Astrocyte (in vitro differentiated cells and primary cell): Measurements from ENCODE around the gene HNRNPD. TPM values are rescaled to one million over a fixed set of nuclear protein-coding genes. Genes with fewer than 3 reads are reported as not detected.
"Not testable (repeated sequence)": the region's sequence is repeated elsewhere in the genome, so short reads cannot be mapped to it uniquely, and the experiment has no call there.

ENCODE experiments used
- DNase-seq: peaks from one replicate; pipeline ENCODE4 v3.0.0-alpha.2; 2010; ENCODE audit warnings: low read depth
- FAIRE-seq: peaks from 2 replicates; lab custom pipeline; 2011; peaks lifted over from hg19 to GRCh38; lab: Jason Lieb, UNC
- H2AFZ ChIP-seq: 2 replicates; pipeline ENCODE4 v1.6.0; 2012; ENCODE audit warnings: low read depth, low read length, inconsistent platforms
- H3K27ac ChIP-seq: 2 replicates; pipeline ENCODE4 v1.5.1; 2011; ENCODE audit warnings: low read depth, low read length, inconsistent platforms
- H3K27me3 ChIP-seq: 2 replicates; pipeline ENCODE4 v1.6.0; 2011; ENCODE audit warnings: low read length, inconsistent platforms; ENCODE audit not compliant: insufficient read depth
- H3K36me3 ChIP-seq: 2 replicates; pipeline ENCODE4 v1.5.1; 2011; ENCODE audit warnings: low read length, inconsistent platforms; ENCODE audit not compliant: insufficient read depth
- H3K4me1 ChIP-seq: 2 replicates; pipeline ENCODE4 v1.5.1; 2011; ENCODE audit warnings: low read length, inconsistent platforms; ENCODE audit not compliant: insufficient read depth
- H3K4me2 ChIP-seq: 2 replicates; pipeline ENCODE4 v1.6.0; 2012; ENCODE audit warnings: low read length, inconsistent platforms
- H3K4me3 ChIP-seq: 2 replicates; pipeline ENCODE4 v1.5.1; 2011; ENCODE audit warnings: low read depth, mild to moderate bottlenecking, low read length, inconsistent platforms; ENCODE audit not compliant: insufficient read depth
- H3K79me2 ChIP-seq: 2 replicates; pipeline ENCODE4 v1.6.0; 2012; ENCODE audit warnings: mild to moderate bottlenecking, low read length, inconsistent platforms; ENCODE audit not compliant: insufficient read depth
- H3K9ac ChIP-seq: 2 replicates; pipeline ENCODE4 v1.6.0; 2012; ENCODE audit warnings: mild to moderate bottlenecking, low read length, inconsistent platforms
- H3K9me3 ChIP-seq: 2 replicates; pipeline ENCODE4 v1.5.1; 2012; ENCODE audit warnings: low read depth, mild to moderate bottlenecking, low read length, inconsistent platforms; ENCODE audit not compliant: insufficient read depth
- H4K20me1 ChIP-seq: 2 replicates; pipeline ENCODE4 v1.6.0; 2012; ENCODE audit warnings: low read length, inconsistent platforms; ENCODE audit not compliant: insufficient read depth
- H3K27ac Mint-ChIP-seq: one replicate; pipeline ENCODE4 v1.8.0; 2021; ENCODE audit warnings: mild to moderate bottlenecking, mixed read lengths; ENCODE audit not compliant: unreplicated experiment
- H3K27me3 Mint-ChIP-seq: one replicate; pipeline ENCODE4 v1.8.0; 2021; ENCODE audit warnings: low read depth, mixed read lengths; ENCODE audit not compliant: unreplicated experiment
- H3K36me3 Mint-ChIP-seq: one replicate; pipeline ENCODE4 v1.8.0; 2021; ENCODE audit warnings: low read depth, mixed read lengths; ENCODE audit not compliant: unreplicated experiment
- H3K4me1 Mint-ChIP-seq: one replicate; pipeline ENCODE4 v1.8.0; 2021; ENCODE audit warnings: low read depth, mixed read lengths; ENCODE audit not compliant: unreplicated experiment
- H3K4me3 Mint-ChIP-seq: one replicate; pipeline ENCODE4 v1.8.0; 2021; ENCODE audit warnings: mild to moderate bottlenecking, moderate library complexity, mixed read lengths; ENCODE audit not compliant: unreplicated experiment
- H3K9me3 Mint-ChIP-seq: one replicate; pipeline ENCODE4 v1.8.0; 2021; ENCODE audit warnings: mild to moderate bottlenecking, mixed read lengths; ENCODE audit not compliant: unreplicated experiment
- CTCF ChIP-seq: IDR thresholded peaks from 2 replicates; pipeline ENCODE4 v1.5.1; 2011; ENCODE audit warnings: low read depth, mild to moderate bottlenecking, inconsistent platforms, low read length, moderate library complexity; ENCODE audit not compliant: insufficient read depth
- EZH2 ChIP-seq: IDR thresholded peaks from 2 replicates; pipeline ENCODE4 v1.6.1; 2012; ENCODE audit warnings: mild to moderate bottlenecking, low read length, inconsistent platforms; ENCODE audit not compliant: insufficient read depth
- total RNA-seq: library from RNA; stranded (reverse); gene quantifications from 2 replicates; pipeline ENCODE4 v1.2.1, GENCODE V29; 2021

The HNRNPD gene
- total RNA-seq, 1 donor from 2014 or later: 162 TPM

- peaks cover 100% of the 10 kb centered on the region for H3K79me2 ChIP-seq
- peak overlapping the region; percentile 21 for H3K4me2 ChIP-seq
- FAIRE-seq (peak; percentile 41), DNase-seq (peak; percentile 9)
- H3K4me3 ChIP-seq: no peak overlapping the region
- H3K27me3 ChIP-seq: no peaks in the 10 kb centered on the region
- no peak overlapping the region for H2AFZ ChIP-seq
- H3K4me1 ChIP-seq: peaks cover 11% of the 10 kb centered on the region
- Mint-ChIP-seq H3K4me3 (no peak overlapping the region), H3K4me1 (peaks cover 26% of the 10 kb centered on the region), H3K9me3 (no peaks in the 10 kb centered on the region), H3K27ac (no peak overlapping the region), H3K27me3 (no peaks in the 10 kb centered on the region), H3K36me3 (peaks cover 1% of the 10 kb centered on the region)
- H3K9me3 ChIP-seq: no peaks in the 10 kb centered on the region
- TF ChIP-seq CTCF (no peak), EZH2 (no peak)
- no peak overlapping the region for H3K27ac ChIP-seq
- peaks cover 96% of the 10 kb centered on the region for H4K20me1 ChIP-seq
- peaks cover 19% of the 10 kb centered on the region for H3K36me3 ChIP-seq
- H3K9ac ChIP-seq: no peak overlapping the region
Observed at GRCh38 chr4:82367438-82368097, 6.2 kb downstream of the HNRNPD start.

GRCh38 chr4:82366431-82366830, 7.4 kb downstream of the HNRNPD start:
- FAIRE-seq, H3K4me2 ChIP-seq, H3K27me3 Mint-ChIP-seq, H3K9ac ChIP-seq, H3K27ac ChIP-seq, H3K36me3 Mint-ChIP-seq, H3K27ac Mint-ChIP-seq, H3K9me3 Mint-ChIP-seq, DNase-seq, H2AFZ ChIP-seq, H3K9me3 ChIP-seq, H3K27me3 ChIP-seq, H3K4me3 Mint-ChIP-seq, H3K4me3 ChIP-seq: not testable (repeated sequence)
- Histone ChIP-seq H3K36me3 (peaks cover 19% of the 10 kb centered on the region), H3K4me1 (peaks cover 13% of the 10 kb centered on the region), H4K20me1 (peaks cover 96% of the 10 kb centered on the region), H3K79me2 (peaks cover 100% of the 10 kb centered on the region)
- H3K4me1 Mint-ChIP-seq: peaks cover 28% of the 10 kb centered on the region

- no peaks in the 10 kb centered on the region for H3K27me3 ChIP-seq
- Mint-ChIP-seq H3K4me3 (no peak overlapping the region), H3K27me3 (no peaks in the 10 kb centered on the region), H3K36me3 (no peaks in the 10 kb centered on the region), H3K4me1 (peaks cover 36% of the 10 kb centered on the region), H3K27ac (no peak overlapping the region), H3K9me3 (no peaks in the 10 kb centered on the region)
- H4K20me1 ChIP-seq: peaks cover 96% of the 10 kb centered on the region
- H3K79me2 ChIP-seq: peaks cover 100% of the 10 kb centered on the region
- H3K4me2 ChIP-seq: peak overlapping the region; percentile 18
- H3K9ac ChIP-seq: no peak overlapping the region
- H2AFZ ChIP-seq: no peak overlapping the region
- no peaks in the 10 kb centered on the region for H3K9me3 ChIP-seq
- H3K4me3 ChIP-seq: no peak overlapping the region
- no peak overlapping the region for H3K27ac ChIP-seq
- TF ChIP-seq CTCF: no peak
- no peak for TF ChIP-seq EZH2
- DNase-seq (no peak), FAIRE-seq (no peak)
- peaks cover 6% of the 10 kb centered on the region for H3K4me1 ChIP-seq
- peaks cover 11% of the 10 kb centered on the region for H3K36me3 ChIP-seq
Observed at GRCh38 chr4:82363896-82364487, 9.8 kb downstream of the HNRNPD start.
